GM10248 (cell line): ENCODE results near the gene NOXO1.

ENCODE experiments used
- CTCF ChIA-PET: fragments of 300-600 bp; sonication (Branson Sonifier 250); formaldehyde crosslinking; extraction: SDS; loops from one replicate; lab custom pipeline; 2021; ENCODE audit warnings: antibody characterized with exemption; lab: Yijun Ruan, JAX
- POLR2A ChIA-PET: fragments of 350-650 bp; sonication (Branson Sonifier 250); formaldehyde crosslinking; extraction: SDS; loops from one replicate; lab custom pipeline; 2020; ENCODE audit warnings: antibody characterized with exemption; lab: Yijun Ruan, JAX
- DNase-seq: peaks from one replicate; pipeline ENCODE4 v3.0.0; 2012; ENCODE audit errors: extremely low spot score
- CTCF ChIP-seq: IDR thresholded peaks from 2 replicates; pipeline ENCODE4 v1.5.1; 2012; ENCODE audit warnings: mild to moderate bottlenecking, low read depth; ENCODE audit errors: extremely low read depth, missing control alignments, control extremely low read depth

NOXO1 gene

GRCh38 chr16:1980030-1980769, 1.1 kb downstream of the NOXO1 start:
- POLR2A ChIA-PET, result interaction anchor here (0.5 to 3.2 kb wide), 3 partner anchors 11 to 672 kb away, joined by 3 to 21 read pairs (median 3); partner anchors contain the start of gene RPS2
- TF ChIP-seq CTCF, result no peak
- CTCF ChIA-PET, result no interaction called here
- DNase-seq, result no peak

GRCh38 chr16:1979271-1980029, 1.8 kb downstream of the NOXO1 start:
- DNase-seq, result no peak
- no peak for TF ChIP-seq CTCF
- ChIA-PET CTCF (no interaction called here), POLR2A (interaction anchor here (1.7 kb wide), 1 partner anchor 14 kb away, joined by 7 read pairs; the partner anchor contains the start of gene RPS2)

- no peak for DNase-seq
- POLR2A ChIA-PET, result interaction anchor here (0.9 to 1.7 kb wide), 2 partner anchors 14 to 177 kb away, joined by 3 to 7 read pairs; partner anchors contain the start of genes RPS2 and TRAF7
- no peak for TF ChIP-seq CTCF
- CTCF ChIA-PET, result no interaction called here
Observed at GRCh38 chr16:1978476-1979120, 2.7 kb downstream of the NOXO1 start.

GRCh38 chr16:1977875-1978268, 3.4 kb downstream of the NOXO1 start:
- POLR2A ChIA-PET, result interaction anchor here (0.9 to 1.7 kb wide), 2 partner anchors 13 to 177 kb away, joined by 3 to 7 read pairs; partner anchors contain the start of genes RPS2 and TRAF7
- CTCF ChIA-PET, result no interaction called here
- DNase-seq, result no peak
- no peak for TF ChIP-seq CTCF

- POLR2A ChIA-PET, result interaction anchor here (0.6 to 2.7 kb wide), 4 partner anchors 12 to 1625 kb away, joined by 3 to 19 read pairs (median 4); partner anchors contain the start of genes AXIN1, RNF151, RPS2 and TRAF7
- DNase-seq, result no peak
- CTCF ChIA-PET, result no interaction called here
- no peak for TF ChIP-seq CTCF
Observed at GRCh38 chr16:1976951-1977874, 4.1 kb downstream of the NOXO1 start.
